ENCODE results near the gene BCR. TPM values are rescaled to one million over a fixed set of nuclear protein-coding genes. Genes with fewer than 3 reads are reported as not detected.
A peak's percentile ranks its signal among the peaks of the same experiment; 100 is the strongest.

BCR gene
- total RNA-seq, 1 experiment from 2014 or later = 129 TPM

DNA sequence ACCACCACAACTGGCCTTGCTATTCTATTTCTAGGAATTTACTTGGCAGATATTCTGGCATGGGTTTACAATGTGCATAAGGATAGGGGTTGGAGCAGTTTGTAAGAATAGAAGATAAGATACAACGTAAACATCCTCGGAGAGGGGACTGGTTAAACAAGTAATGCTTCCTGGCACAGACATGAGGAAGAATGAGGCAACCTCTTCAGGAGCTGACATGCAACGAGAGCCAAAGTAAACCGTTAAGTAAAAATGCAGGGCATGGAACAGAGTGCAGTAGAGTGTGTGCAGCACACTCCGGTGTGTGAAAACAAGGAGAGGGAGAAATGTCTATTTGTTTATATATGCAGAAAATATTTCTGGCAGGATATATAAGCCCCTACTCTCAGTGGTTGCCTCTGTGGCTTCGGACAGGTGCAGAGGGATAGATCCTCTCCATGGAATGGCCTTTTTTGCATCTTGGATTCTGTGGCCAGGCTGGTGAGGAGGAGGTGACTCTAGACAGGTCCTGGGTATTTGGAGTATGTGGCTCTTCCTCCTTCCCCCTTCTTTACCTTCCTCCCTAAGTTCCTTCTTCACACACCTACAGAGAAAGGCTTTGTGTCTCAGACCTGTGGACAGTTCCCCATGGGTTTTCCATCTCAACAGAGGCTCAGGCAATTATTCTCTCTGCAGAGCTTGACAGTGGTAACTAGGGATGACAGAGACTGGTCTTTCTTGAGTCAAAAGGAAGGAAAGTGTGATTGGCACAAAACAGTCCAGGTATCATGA, 32.5 kb upstream of the BCR start (continued):
- TF ChIP-seq STAT6 (CRISPR knock-in tag; conservative IDR thresholded peaks at IDR 0.05; ENCODE audit: low read depth) = no peak

GRCh38 chr22:23149743-23150238, 30.5 kb upstream of the BCR start:
- peak; percentile 45 for DNase-seq (ENCODE audit: low spot score)
- H3K9me3 Mint-ChIP-seq = no peaks in the 10 kb centered on the region
- CTCF ChIA-PET = interaction anchor here (0.9 to 3.1 kb wide), 11 partner anchors 8 to 278 kb away, joined by 3 to 14 read pairs (median 3); partner anchors contain the start of gene RSPH14
- peak overlapping the region; percentile 86 for H3K27ac Mint-ChIP-seq
- peak; percentile 42 for ATAC-seq
- TF ChIP-seq SMAD4 (CRISPR knock-in tag; IDR thresholded peaks at IDR 0.05) = no peak
- TF ChIP-seq SOX15 (CRISPR knock-in tag; IDR thresholded peaks at IDR 0.05) = no peak
- no peak for TF ChIP-seq TP53 (CRISPR knock-in tag; IDR thresholded peaks at IDR 0.05)
- TF ChIP-seq FOXJ3 (CRISPR knock-in tag; IDR thresholded peaks at IDR 0.05; ENCODE audit: borderline replicate concordance) = no peak
- TF ChIP-seq ATF3 (CRISPR knock-in tag; conservative IDR thresholded peaks at IDR 0.05) = no peak
- TF ChIP-seq FOXP1 (CRISPR knock-in tag; IDR thresholded peaks at IDR 0.05; ENCODE audit: borderline replicate concordance) = no peak
- H3K4me3 Mint-ChIP-seq = no peak overlapping the region
- POLR2A ChIA-PET = interaction anchor here (0.7 kb wide), 1 partner anchor 8 kb away, joined by 3 read pairs; no protein-coding TSS in a partner anchor
- H3K27me3 Mint-ChIP-seq (ENCODE audit: low read depth) = peaks cover 26% of the 10 kb centered on the region
- H3K36me3 Mint-ChIP-seq = no peaks in the 10 kb centered on the region
- H3K4me1 Mint-ChIP-seq = peaks cover 31% of the 10 kb centered on the region

DNA sequence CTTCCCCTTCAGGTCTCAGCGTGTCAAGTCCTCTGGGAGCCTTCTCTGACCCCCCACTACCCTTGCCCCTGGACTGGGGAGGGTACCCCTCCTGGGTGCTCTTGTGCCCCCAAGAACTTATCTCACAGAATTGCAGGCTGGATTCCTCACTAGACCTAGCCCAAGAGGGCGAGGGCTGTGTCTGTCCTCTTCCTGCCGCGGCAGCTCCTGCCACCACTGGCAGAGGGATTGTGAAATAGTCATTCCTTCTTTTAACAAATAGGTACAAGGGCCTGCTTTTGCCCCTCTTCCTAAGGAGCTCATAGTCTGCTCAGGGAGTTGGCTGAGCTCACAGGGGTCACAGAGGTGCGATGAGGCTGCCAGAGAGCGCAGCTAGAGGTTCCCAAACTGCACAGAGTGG, 29.5 kb upstream of the BCR start:
- Mint-ChIP-seq H3K36me3 (no peaks in the 10 kb centered on the region), H3K4me3 (no peak overlapping the region), H3K9me3 (no peaks in the 10 kb centered on the region), H3K27me3 (ENCODE audit: low read depth) (peaks cover 20% of the 10 kb centered on the region), H3K4me1 (peaks cover 32% of the 10 kb centered on the region), H3K27ac (no peak overlapping the region)
- ChIA-PET POLR2A (interaction anchor here (0.6 kb wide), 1 partner anchor 273 kb away, joined by 3 read pairs; no protein-coding TSS in a partner anchor), CTCF (interaction anchor here (0.6 to 3.1 kb wide), 3 partner anchors 191 to 236 kb away, joined by 3 to 14 read pairs (median 5); no protein-coding TSS in a partner anchor)
- ATAC-seq (no peak), DNase-seq (ENCODE audit: low spot score) (no peak)
- TF ChIP-seq JUN (CRISPR knock-in tag; IDR thresholded peaks at IDR 0.05) = no peak
- TF ChIP-seq IRF2 (CRISPR knock-in tag; IDR thresholded peaks at IDR 0.05; ENCODE audit: borderline replicate concordance, low read depth) = no peak
- no peak for TF ChIP-seq TEAD1 (CRISPR knock-in tag; IDR thresholded peaks at IDR 0.05)
- TF ChIP-seq CBFB (CRISPR knock-in tag; IDR thresholded peaks at IDR 0.05; ENCODE audit: low read depth) = no peak
- TF ChIP-seq, protein P1, sequence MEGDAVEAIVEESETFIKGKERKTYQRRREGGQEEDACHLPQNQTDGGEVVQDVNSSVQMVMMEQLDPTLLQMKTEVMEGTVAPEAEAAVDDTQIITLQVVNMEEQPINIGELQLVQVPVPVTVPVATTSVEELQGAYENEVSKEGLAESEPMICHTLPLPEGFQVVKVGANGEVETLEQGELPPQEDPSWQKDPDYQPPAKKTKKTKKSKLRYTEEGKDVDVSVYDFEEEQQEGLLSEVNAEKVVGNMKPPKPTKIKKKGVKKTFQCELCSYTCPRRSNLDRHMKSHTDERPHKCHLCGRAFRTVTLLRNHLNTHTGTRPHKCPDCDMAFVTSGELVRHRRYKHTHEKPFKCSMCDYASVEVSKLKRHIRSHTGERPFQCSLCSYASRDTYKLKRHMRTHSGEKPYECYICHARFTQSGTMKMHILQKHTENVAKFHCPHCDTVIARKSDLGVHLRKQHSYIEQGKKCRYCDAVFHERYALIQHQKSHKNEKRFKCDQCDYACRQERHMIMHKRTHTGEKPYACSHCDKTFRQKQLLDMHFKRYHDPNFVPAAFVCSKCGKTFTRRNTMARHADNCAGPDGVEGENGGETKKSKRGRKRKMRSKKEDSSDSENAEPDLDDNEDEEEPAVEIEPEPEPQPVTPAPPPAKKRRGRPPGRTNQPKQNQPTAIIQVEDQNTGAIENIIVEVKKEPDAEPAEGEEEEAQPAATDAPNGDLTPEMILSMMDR (IDR thresholded peaks at IDR 0.05) = no peak
- no peak for TF ChIP-seq NFATC4 (CRISPR knock-in tag; IDR thresholded peaks at IDR 0.05)
- TF ChIP-seq, protein P2, sequence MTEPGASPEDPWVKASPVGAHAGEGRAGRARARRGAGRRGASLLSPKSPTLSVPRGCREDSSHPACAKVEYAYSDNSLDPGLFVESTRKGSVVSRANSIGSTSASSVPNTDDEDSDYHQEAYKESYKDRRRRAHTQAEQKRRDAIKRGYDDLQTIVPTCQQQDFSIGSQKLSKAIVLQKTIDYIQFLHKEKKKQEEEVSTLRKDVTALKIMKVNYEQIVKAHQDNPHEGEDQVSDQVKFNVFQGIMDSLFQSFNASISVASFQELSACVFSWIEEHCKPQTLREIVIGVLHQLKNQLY (CRISPR knock-in tag; IDR thresholded peaks at IDR 0.05) = no peak
- TF ChIP-seq ETV6 (CRISPR knock-in tag; IDR thresholded peaks at IDR 0.05) = no peak
- no peak for TF ChIP-seq ZNF671 (CRISPR knock-in tag; IDR thresholded peaks at IDR 0.05)
- no peak for TF ChIP-seq ATF3 (CRISPR knock-in tag; conservative IDR thresholded peaks at IDR 0.05)
- TF ChIP-seq, protein P3, sequence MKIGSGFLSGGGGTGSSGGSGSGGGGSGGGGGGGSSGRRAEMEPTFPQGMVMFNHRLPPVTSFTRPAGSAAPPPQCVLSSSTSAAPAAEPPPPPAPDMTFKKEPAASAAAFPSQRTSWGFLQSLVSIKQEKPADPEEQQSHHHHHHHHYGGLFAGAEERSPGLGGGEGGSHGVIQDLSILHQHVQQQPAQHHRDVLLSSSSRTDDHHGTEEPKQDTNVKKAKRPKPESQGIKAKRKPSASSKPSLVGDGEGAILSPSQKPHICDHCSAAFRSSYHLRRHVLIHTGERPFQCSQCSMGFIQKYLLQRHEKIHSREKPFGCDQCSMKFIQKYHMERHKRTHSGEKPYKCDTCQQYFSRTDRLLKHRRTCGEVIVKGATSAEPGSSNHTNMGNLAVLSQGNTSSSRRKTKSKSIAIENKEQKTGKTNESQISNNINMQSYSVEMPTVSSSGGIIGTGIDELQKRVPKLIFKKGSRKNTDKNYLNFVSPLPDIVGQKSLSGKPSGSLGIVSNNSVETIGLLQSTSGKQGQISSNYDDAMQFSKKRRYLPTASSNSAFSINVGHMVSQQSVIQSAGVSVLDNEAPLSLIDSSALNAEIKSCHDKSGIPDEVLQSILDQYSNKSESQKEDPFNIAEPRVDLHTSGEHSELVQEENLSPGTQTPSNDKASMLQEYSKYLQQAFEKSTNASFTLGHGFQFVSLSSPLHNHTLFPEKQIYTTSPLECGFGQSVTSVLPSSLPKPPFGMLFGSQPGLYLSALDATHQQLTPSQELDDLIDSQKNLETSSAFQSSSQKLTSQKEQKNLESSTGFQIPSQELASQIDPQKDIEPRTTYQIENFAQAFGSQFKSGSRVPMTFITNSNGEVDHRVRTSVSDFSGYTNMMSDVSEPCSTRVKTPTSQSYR (CRISPR knock-in tag; IDR thresholded peaks at IDR 0.05) = no peak
- TF ChIP-seq, protein P4, sequence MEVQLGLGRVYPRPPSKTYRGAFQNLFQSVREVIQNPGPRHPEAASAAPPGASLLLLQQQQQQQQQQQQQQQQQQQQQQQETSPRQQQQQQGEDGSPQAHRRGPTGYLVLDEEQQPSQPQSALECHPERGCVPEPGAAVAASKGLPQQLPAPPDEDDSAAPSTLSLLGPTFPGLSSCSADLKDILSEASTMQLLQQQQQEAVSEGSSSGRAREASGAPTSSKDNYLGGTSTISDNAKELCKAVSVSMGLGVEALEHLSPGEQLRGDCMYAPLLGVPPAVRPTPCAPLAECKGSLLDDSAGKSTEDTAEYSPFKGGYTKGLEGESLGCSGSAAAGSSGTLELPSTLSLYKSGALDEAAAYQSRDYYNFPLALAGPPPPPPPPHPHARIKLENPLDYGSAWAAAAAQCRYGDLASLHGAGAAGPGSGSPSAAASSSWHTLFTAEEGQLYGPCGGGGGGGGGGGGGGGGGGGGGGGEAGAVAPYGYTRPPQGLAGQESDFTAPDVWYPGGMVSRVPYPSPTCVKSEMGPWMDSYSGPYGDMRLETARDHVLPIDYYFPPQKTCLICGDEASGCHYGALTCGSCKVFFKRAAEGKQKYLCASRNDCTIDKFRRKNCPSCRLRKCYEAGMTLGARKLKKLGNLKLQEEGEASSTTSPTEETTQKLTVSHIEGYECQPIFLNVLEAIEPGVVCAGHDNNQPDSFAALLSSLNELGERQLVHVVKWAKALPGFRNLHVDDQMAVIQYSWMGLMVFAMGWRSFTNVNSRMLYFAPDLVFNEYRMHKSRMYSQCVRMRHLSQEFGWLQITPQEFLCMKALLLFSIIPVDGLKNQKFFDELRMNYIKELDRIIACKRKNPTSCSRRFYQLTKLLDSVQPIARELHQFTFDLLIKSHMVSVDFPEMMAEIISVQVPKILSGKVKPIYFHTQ (CRISPR knock-in tag; IDR thresholded peaks at IDR 0.05) = no peak
- TF ChIP-seq, protein P5, sequence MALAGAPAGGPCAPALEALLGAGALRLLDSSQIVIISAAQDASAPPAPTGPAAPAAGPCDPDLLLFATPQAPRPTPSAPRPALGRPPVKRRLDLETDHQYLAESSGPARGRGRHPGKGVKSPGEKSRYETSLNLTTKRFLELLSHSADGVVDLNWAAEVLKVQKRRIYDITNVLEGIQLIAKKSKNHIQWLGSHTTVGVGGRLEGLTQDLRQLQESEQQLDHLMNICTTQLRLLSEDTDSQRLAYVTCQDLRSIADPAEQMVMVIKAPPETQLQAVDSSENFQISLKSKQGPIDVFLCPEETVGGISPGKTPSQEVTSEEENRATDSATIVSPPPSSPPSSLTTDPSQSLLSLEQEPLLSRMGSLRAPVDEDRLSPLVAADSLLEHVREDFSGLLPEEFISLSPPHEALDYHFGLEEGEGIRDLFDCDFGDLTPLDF (CRISPR knock-in tag; IDR thresholded peaks at IDR 0.05) = no peak

Data from WTC11 (cell line).